GM06990 (cell line): Measurements from ENCODE around the gene BRD4.

ENCODE experiments used
- DNase-seq: peaks from one replicate; pipeline ENCODE4 v3.0.0-alpha.2; 2011; ENCODE audit not compliant: insufficient read length; ENCODE audit errors: extremely low read depth
- H3K27me3 ChIP-seq: replicated peaks from 2 replicates; pipeline ENCODE4 v1.6.0; 2011; ENCODE audit warnings: low read length; ENCODE audit not compliant: control insufficient read depth, insufficient read depth
- H3K36me3 ChIP-seq: 2 replicates; pipeline ENCODE4 v1.5.1; 2011; ENCODE audit warnings: low read length; ENCODE audit not compliant: control insufficient read depth, insufficient read depth
- H3K4me3 ChIP-seq: replicated peaks from 2 replicates; pipeline ENCODE4 v1.5.1; 2011; ENCODE audit warnings: low read depth, mild to moderate bottlenecking, control low read depth, low read length
- TF ChIP-seq, protein P1 (sequence below): IDR thresholded peaks from 2 replicates; pipeline ENCODE4 v1.5.1; 2011; ENCODE audit warnings: low read length, control low read depth, mild to moderate bottlenecking, inconsistent platforms; ENCODE audit not compliant: insufficient read depth, poor library complexity, severe bottlenecking

Gene BRD4

DNA sequence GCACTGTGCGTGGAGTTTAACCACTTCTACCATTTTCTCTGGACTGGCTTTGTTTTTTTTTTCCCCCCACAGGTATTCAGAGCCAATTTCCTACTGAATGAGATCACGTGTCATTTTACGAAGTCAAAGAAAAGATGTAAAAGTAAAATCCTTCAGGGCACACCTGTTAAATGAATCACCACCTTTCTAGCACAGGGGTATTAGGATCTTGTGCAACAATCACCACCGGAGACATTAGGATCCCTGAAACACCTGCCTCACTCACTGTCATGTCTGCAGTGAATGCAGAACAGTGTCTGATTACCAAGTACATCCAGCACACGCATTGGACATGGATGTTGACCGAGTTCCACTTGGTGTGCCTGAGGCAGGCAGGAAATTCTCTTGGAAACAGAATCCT, 17.2 kb downstream of the BRD4 start:
- DNase-seq = no peak
- TF ChIP-seq, protein P1, sequence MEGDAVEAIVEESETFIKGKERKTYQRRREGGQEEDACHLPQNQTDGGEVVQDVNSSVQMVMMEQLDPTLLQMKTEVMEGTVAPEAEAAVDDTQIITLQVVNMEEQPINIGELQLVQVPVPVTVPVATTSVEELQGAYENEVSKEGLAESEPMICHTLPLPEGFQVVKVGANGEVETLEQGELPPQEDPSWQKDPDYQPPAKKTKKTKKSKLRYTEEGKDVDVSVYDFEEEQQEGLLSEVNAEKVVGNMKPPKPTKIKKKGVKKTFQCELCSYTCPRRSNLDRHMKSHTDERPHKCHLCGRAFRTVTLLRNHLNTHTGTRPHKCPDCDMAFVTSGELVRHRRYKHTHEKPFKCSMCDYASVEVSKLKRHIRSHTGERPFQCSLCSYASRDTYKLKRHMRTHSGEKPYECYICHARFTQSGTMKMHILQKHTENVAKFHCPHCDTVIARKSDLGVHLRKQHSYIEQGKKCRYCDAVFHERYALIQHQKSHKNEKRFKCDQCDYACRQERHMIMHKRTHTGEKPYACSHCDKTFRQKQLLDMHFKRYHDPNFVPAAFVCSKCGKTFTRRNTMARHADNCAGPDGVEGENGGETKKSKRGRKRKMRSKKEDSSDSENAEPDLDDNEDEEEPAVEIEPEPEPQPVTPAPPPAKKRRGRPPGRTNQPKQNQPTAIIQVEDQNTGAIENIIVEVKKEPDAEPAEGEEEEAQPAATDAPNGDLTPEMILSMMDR = no peak
- no peak overlapping the region for H3K4me3 ChIP-seq
- H3K36me3 ChIP-seq = no peaks in the 10 kb centered on the region; the same call in 1 of the 2 replicates
- H3K27me3 ChIP-seq = no peaks in the 10 kb centered on the region

DNA sequence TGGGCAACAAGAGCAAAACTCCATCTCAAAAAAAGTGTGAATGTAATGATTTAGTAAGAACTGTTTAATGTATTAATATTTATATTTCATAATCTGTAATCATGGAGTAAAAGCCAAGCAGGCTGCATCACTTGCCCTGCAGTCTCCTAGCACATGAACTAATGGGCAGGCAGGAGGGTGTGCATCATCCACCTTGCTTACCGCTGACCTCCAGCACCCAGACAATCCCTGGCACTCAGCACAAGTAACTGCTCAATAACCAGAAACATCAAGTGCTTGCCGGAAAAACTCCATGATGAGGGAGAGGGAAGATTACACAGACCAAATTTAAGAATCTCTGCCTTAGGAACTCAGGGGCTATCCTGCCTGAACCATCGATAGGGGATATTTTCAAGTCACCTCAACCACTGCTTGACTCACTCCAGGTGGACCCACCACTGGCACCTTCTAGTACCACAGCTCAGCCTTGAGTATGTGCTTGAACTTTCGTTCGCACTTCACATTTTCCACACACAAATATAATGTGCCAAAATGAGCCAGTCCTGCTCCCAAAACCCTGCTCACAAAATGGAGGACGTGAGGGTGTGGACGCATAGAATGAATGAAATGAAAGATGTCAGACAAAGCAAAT, 18.6 kb downstream of the BRD4 start:
- Histone ChIP-seq H3K27me3 (no peaks in the 10 kb centered on the region), H3K4me3 (no peak overlapping the region), H3K36me3 (no peaks in the 10 kb centered on the region; the same call in 1 of the 2 replicates)
- no peak for DNase-seq
- TF ChIP-seq, protein P1 = no peak

DNA sequence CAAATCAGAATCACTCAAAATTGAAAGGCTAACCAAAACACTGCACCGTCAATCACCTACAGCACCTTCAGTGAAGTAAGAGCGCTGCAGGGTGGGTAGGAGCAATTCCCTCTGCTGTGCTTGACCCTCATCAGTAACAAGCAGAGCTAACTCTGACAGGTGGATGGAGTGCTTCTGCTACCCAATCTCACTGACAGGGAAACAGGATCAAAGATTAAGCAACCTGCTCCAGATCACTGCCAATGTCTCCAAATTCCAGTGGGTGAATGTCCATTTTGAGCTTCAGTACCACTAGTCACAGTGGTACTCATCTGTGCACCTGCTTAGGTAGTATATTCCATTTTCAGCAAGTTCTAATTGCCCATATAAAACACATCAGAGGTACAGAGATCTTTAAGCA, 25.2 kb downstream of the BRD4 start:
- TF ChIP-seq, protein P1 = no peak
- no peak for DNase-seq
- Histone ChIP-seq H3K4me3 (no peak overlapping the region), H3K36me3 (peaks cover 2% of the 10 kb centered on the region; the same call in 1 of the 2 replicates), H3K27me3 (no peaks in the 10 kb centered on the region)

DNA sequence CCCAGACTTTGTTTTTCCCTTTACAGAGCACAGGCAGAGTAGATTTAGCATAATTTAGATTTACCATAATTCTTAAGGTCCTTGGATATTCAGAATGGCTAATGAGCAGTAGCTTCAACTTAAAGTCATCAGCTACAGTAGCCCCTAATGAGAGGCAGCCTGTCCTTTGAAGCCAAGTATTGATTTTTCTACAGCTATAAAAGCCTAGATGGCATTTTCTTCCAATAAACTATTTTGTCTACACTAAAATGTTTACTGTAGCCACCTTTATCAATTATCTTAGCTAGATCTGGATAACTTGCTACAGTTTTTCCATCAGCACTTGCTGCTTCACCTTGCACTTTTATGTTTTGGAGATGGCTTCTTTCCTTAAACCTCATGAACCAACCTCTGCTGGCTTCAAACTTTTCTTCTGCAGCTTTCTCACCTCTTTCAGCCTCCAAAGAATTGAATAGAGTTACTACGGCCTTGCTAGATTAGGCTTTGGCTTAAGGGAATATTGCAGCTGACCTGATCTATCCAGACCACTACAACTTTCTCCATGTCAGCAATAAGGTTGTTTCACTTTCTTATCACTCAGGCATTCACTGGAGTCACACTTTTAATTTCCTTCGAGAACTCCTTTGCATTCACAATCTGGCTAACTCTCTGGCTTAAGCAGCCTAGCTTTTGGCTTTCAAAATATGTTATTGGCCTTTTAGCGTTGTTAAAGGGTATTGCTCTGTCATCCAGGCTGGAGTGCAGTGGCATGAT, 26.6 kb downstream of the BRD4 start:
- H3K27me3 ChIP-seq = no peaks in the 10 kb centered on the region
- H3K4me3 ChIP-seq = no peak overlapping the region
- H3K36me3 ChIP-seq = peaks cover 2% of the 10 kb centered on the region; the same call in 1 of the 2 replicates
- TF ChIP-seq, protein P1 = no peak
- no peak for DNase-seq

DNA sequence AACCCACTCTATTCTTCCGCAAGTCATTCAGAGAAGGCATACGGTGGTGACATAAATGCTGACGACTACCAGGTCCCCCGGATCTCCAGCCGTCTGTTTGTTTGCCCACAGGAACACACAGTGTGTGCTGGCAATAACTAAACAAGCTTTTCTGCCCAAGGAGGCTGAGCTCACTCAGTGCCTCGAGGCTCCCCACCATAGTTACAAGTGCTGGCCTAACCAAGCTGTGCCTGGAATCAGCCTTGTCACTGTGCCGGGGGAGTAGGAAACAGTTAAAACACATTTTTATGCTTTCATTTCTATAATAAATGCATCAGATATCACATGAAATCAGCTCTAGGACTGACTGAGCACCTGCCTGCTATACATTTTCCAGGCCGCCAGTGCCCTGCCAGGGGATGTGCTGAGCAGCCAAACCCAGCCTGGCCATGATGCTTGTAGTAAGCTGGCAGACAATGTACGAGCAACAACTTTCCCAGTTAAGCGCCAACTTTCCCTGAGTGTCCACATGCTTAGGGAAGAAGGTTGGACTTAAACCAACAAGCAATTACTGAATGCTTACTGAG, 28.1 kb downstream of the BRD4 start:
- H3K4me3 ChIP-seq = no peak overlapping the region
- TF ChIP-seq, protein P1 = no peak
- H3K36me3 ChIP-seq = peaks cover 2% of the 10 kb centered on the region; the same call in 1 of the 2 replicates
- DNase-seq = no peak
- H3K27me3 ChIP-seq = no peaks in the 10 kb centered on the region
